ENCODE measurements around the gene TRABD.

Gene TRABD

GRCh38 chr22:50188356-50188755 lies 2.6 kb downstream of the TRABD start:
- DNase-seq: no peak

DNA sequence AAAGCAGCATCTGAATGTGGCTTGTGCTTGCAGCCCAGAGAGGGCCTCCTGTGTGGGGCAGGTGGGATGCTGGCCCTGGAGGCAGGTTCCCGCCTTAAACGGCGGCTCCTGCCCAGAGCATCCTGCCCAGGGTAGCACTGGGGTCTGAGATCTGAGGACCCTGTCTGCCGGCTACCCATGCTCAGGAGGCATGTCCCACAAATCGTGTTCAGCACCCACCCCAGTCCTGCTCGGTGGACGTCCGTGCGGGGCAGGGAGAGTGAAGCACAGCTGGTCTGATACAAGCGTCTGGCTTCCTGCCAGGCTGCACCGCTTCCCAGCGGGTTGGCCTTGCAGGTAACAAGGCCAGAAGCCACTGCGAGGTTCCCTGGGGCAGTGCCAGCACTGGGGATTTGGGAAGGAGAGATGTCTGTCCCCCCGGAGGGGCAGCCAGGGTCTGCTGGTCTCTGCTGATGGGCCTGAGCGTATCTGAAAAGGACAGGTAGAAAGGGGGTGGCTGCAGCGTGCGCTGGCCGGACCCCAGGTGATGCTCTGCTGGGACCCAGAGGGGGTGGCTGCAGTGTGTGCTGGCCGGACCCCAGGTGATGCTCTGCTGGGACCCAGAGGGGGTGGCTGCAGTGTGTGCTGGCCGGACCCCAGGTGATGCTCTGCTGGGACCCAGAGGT lies 3.6 kb downstream of the TRABD start:
- DNase-seq: peak in 2 of 3 experiments; percentile 28 to 55

DNA sequence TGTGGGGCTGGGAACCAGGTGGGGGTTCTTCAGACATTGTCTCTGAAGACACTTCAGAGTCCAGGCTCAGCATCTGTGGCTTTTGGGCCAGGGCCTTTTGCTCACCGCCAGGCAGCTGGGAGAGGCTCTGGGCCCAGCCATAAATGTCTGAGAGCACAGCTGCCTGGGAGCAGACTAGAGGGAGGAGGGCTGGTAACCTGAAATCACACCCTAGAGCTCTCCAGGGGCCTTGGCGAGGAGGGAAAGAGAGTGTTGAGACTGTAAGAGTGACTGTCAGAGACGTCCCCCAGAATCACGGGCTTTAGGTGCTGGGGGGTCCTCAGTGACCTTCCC lies 4.1 kb downstream of the TRABD start:
- DNase-seq: peak in 2 of 3 experiments; percentile 20 to 37

- peak; percentile 4 to 37 (median 20) for DNase-seq
Measured at GRCh38 chr22:50190182-50190940, 4.6 kb downstream of the TRABD start.

GRCh38 chr22:50190941-50191741 lies 5.4 kb downstream of the TRABD start:
- DNase-seq: no peak

DNA sequence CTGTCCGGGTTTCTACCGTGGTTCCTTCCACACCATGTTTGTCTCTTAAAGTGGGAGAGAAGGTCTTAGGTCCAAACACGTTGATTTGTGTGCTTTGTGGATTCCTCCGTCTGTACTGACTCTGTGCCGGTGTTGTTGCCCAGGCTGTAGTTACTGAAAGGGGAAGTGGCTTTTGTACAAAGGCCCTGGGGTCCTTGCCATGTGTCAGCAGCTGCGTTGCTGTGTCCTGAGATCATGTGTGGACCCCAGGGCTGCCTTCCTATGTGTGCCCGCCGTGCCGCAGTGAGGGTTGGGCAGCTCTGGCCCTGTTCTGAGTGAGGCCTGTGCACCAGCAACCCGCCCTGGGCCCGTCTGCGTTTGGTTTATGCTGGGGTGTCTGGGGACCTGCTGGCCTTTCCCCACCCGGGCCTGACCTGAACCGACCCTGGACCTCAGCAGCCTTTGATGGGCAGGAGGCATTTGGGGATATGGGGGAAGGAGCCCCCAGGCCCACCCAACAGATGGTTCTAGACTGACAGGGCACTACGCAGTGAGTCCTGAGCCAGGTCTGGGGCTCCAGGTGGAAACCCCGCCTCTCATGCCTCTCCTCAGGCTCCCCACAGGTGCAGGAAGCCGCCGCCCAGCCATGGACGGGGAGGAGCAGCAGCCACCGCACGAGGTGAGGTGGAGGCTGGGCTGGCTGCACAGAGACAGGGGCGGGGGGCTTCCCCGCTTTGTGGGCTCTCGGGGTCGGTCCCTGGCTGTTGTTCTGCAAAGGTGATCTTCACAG lies 6.9 kb downstream of the TRABD start:
- no peak for DNase-seq

GRCh38 chr22:50193621-50194020 lies 7.9 kb downstream of the TRABD start:
- DNase-seq: no peak

- DNase-seq: no peak
Measured at GRCh38 chr22:50194037-50194805, 8.5 kb downstream of the TRABD start.

- no peak for DNase-seq
Measured at GRCh38 chr22:50196256-50196655, 10.5 kb downstream of the TRABD start.

- no peak for DNase-seq
Measured at GRCh38 chr22:50197000-50197800, 11.5 kb downstream of the TRABD start.

- no peak for DNase-seq
Measured at GRCh38 chr22:50197856-50198623, 12.3 kb downstream of the TRABD start.

- DNase-seq: no peak
Measured at GRCh38 chr22:50198624-50199017, 12.9 kb downstream of the TRABD start.

- no peak for DNase-seq
Measured at GRCh38 chr22:50199251-50199721, 13.6 kb downstream of the TRABD start.

GRCh38 chr22:50199829-50200460 lies 14.2 kb downstream of the TRABD start:
- peak in 1 of 3 experiments; percentile 20 for DNase-seq

DNA sequence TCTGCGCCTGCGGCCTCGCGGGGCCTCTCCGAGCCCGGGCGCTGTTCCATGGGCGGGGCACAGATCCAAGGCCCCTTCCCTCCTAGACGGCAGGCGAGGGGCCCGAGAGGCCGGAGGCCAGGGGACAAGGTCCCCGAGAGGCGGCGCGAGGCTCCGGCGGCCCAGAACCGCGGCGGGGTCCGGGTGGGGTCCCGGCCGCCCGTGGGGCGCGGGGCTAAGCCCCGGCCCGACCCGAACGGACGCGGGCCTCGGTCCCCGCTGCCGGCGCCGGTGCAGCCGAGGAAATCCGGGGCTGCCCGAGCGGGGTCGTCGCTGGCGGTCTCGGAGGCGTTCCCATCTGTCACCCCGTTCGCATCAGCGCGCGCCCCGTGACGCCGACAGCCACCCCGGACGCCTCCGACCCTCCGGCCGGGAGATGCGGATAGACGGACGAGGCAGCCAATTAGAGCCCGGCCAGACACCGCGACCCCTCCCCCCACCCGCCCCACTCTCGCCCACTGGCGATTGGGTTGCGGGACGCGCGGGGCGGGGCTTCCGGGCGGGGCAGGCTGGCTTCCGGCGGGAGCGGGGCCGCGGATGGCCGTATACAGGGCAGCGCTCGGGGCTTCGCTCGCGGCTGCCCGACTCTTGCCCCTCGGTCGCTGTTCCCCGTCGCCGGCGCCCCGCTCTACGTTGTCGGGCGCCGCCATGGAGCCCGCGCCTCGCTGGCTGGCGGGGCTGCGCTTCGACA lies 14.9 kb downstream of the TRABD start, which contains the start of gene SELENOO:
SELENOO (plus strand) TSS at position 551 of the 730 bp plus-strand sequence; CDS start at position 577, 26 bp downstream.
- DNase-seq: peak; percentile 48 to 82 (median 75)

GRCh38 chr22:50201191-50202129 lies 15.7 kb downstream of the TRABD start:
- DNase-seq: peak in 2 of 3 experiments; percentile 30 to 40

GRCh38 chr22:50202130-50202666 lies 16.5 kb downstream of the TRABD start:
- DNase-seq: peak in 1 of 3 experiments; percentile 14
